Prostate gland (tissue), 2 donors: Measurements from ENCODE around the gene ELAVL2. TPM values are rescaled to one million over a fixed set of nuclear protein-coding genes. Genes with fewer than 3 reads are reported as not detected.

Experiments used
- DNase-seq: peaks from one replicate; pipeline ENCODE4 v3.0.0-alpha.2; 2019; ENCODE audit warnings: low spot score
- H3K27ac ChIP-seq, 2 donors: fragments of 200-600 bp; sonication (generic); 2 replicates each; pipeline ENCODE4 v1.5.1; 2017 to 2019
- H3K27me3 ChIP-seq: fragments of 200-600 bp; sonication (generic); replicated peaks from 2 replicates; pipeline ENCODE4 v1.5.1; 2019; ENCODE audit not compliant: insufficient read depth
- H3K36me3 ChIP-seq, 2 donors: fragments of 200-600 bp; sonication (generic); 1 replicate in 1 of 2; 2 replicates in 1 of 2; pipeline versions ENCODE4 v1.5.1 to v1.8.1; 2017 to 2019
- H3K4me1 ChIP-seq: fragments of 200-600 bp; sonication (generic); replicated peaks from 2 replicates; pipeline ENCODE4 v1.5.1; 2019
- H3K4me3 ChIP-seq, 2 donors: fragments of 200-600 bp; sonication (generic); 2 replicates each; pipeline ENCODE4 v1.5.1; 2017 to 2019
- H3K9me3 ChIP-seq: fragments of 200-600 bp; sonication (generic); 2 replicates; pipeline ENCODE4 v1.5.1; 2017
- CTCF ChIP-seq, 4 experiments: fragments of 200-600 bp in 2 of 4; fragments of 450-650 bp in 2 of 4; sonication (generic) in 2 of 4; IDR thresholded peaks; 1 replicate in 3 of 4; 2 replicates in 1 of 4; pipeline ENCODE4 v1.5.1; 2016 to 2019; ENCODE audit warnings: antibody characterized with exemption in 4 of 4, mild to moderate bottlenecking in 2 of 4, moderate library complexity in 2 of 4
- POLR2A ChIP-seq: fragments of 450-650 bp; IDR thresholded peaks from one replicate; pipeline ENCODE4 v1.6.1; 2016; ENCODE audit warnings: antibody characterized with exemption, mild to moderate bottlenecking
- POLR2AphosphoS5 ChIP-seq: sonication (generic); formaldehyde crosslinking; IDR thresholded peaks from one replicate; pipeline ENCODE4 v1.6.1; 2017; ENCODE audit warnings: antibody characterized with exemption
- WGBS: methylation state at CpG from one replicate; pipeline ENCODE4 v1.1.5; 2018; 5-methylcytosine and 5-hydroxymethylcytosine counted together
- intact Hi-C: fragments of 100-400 bp; cut with DNase I; formaldehyde crosslinking; loops from one replicate; pipeline ENCODE4 v1.14.2; 2022
- total RNA-seq, 2 donors: library from RNA; depleted of rRNA; stranded (reverse); fragments of >200 nt; gene quantifications; one replicate each; pipeline ENCODE4 v1.1.0, GENCODE V29; 2016

The ELAVL2 gene
- total RNA-seq, 2 donors from 2014 or later: 0.55 to 43.1 TPM

GRCh38 chr9:23669776-23670175 lies 156.3 kb downstream of the ELAVL2 start:
- Histone ChIP-seq H3K27me3 (no peaks in the 10 kb centered on the region), H3K4me1 (no peaks in the 10 kb centered on the region), H3K4me3 (no peak overlapping the region), H3K9me3 (no peaks in the 10 kb centered on the region), H3K36me3 (no peaks in the 10 kb centered on the region), H3K27ac (no peak overlapping the region)
- 93% methylated on average over 1 of the region's 1 CpG for WGBS
- intact Hi-C loops: loop anchor here (10.0 kb wide), 1 partner anchor 145 kb away; no protein-coding TSS in a partner anchor
- TF ChIP-seq CTCF (IDR thresholded peaks at IDR 0.05): no peak
- no peak for TF ChIP-seq POLR2AphosphoS5
- TF ChIP-seq POLR2A: no peak
- no peak for DNase-seq

DNA sequence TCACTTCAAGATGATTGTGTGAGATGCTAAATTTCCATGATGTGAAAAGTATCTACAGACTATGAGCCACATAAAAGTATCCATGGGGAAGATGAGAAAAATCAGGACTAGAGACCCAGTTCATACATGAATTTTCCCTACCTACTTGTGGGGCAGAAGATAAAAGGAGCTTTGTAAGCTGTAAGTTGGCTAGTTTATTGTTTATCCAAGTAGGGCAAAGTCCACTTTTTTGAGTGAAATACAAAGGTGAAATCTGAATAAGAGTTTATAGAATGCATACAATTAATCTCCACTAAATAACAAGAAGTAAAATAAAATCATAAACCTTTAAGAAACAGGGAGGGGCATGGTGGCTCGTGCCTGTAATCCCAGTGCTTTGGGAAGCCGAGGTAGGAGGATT lies 160.4 kb downstream of the ELAVL2 start:
- no peaks in the 10 kb centered on the region for H3K4me1 ChIP-seq
- intact Hi-C loops: loop anchor here (10.0 kb wide), 1 partner anchor 141 kb away; no protein-coding TSS in a partner anchor
- WGBS: 82% methylated on average over 2 of the region's 2 CpGs

DNA sequence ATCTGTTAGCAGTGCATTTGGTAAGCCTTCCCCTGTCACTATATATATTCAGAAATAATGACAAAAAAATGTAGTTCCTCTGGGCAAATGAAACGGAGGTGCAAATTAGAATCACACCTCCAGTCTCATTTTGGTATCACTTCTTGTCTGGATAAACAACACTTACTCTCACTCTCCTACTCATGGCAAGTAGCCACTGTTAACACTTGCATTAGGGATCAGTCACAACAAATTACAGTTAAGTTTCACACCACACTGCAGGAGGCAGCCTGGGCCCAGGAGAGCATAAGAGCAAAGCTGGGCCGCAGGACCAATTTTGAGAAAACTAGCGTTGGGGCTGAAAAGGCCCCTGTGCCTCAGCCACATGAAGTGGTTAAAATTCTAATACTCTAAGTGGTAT lies 161.0 kb downstream of the ELAVL2 start:
- no peaks in the 10 kb centered on the region for H3K4me1 ChIP-seq
- no peak for TF ChIP-seq POLR2A
- TF ChIP-seq POLR2AphosphoS5: no peak
- TF ChIP-seq CTCF (IDR thresholded peaks at IDR 0.05): no peak
- no peaks in the 10 kb centered on the region for H3K9me3 ChIP-seq
- no peak overlapping the region for H3K4me3 ChIP-seq
- 86% methylated on average over 3 of the region's 3 CpGs for WGBS
- H3K36me3 ChIP-seq: no peaks in the 10 kb centered on the region
- H3K27ac ChIP-seq: no peak overlapping the region
- intact Hi-C loops: loop anchor here (10.0 kb wide), 1 partner anchor 140 kb away; no protein-coding TSS in a partner anchor
- H3K27me3 ChIP-seq: no peaks in the 10 kb centered on the region
- DNase-seq: no peak

More for the DNA sequence above, 160.4 kb downstream of the ELAVL2 start:
- TF ChIP-seq POLR2A (no peak), POLR2AphosphoS5 (no peak), CTCF (IDR thresholded peaks at IDR 0.05) (no peak)
- Histone ChIP-seq H3K27ac (no peak overlapping the region), H3K27me3 (no peaks in the 10 kb centered on the region), H3K4me3 (no peak overlapping the region), H3K36me3 (no peaks in the 10 kb centered on the region), H3K9me3 (no peaks in the 10 kb centered on the region)
- no peak for DNase-seq

GRCh38 chr9:23663946-23664345 lies 162.1 kb downstream of the ELAVL2 start:
- no peaks in the 10 kb centered on the region for H3K36me3 ChIP-seq
- no peak for DNase-seq
- no peaks in the 10 kb centered on the region for H3K9me3 ChIP-seq
- H3K27ac ChIP-seq: no peak overlapping the region
- TF ChIP-seq POLR2AphosphoS5 (no peak), POLR2A (no peak), CTCF (IDR thresholded peaks at IDR 0.05) (no peak)
- no peaks in the 10 kb centered on the region for H3K27me3 ChIP-seq
- intact Hi-C loops: loop anchor here (10.0 kb wide), 1 partner anchor 139 kb away; no protein-coding TSS in a partner anchor
- H3K4me3 ChIP-seq: no peak overlapping the region
- no peaks in the 10 kb centered on the region for H3K4me1 ChIP-seq

DNA sequence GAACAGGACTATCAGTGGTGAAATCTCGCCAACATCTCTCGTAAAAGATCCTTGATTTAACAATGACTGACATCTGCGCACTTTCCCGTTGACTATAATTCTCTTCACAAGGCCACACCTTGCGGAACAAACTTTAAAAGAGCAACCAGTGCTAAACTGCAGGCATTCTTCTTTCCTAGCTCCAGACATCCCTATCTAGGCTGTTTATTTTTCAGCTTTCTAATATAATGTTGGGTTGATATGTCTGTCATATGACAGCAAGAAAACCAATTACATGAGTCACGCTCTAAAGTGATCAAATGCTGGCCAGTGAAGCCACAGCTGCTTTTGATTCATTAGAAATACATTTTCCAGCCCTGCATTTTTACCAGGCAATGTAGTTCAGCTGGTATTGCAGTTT lies 162.5 kb downstream of the ELAVL2 start:
- Histone ChIP-seq H3K4me1 (no peaks in the 10 kb centered on the region), H3K27ac (no peak overlapping the region), H3K9me3 (no peaks in the 10 kb centered on the region), H3K36me3 (no peaks in the 10 kb centered on the region), H3K27me3 (no peaks in the 10 kb centered on the region), H3K4me3 (no peak overlapping the region)
- intact Hi-C loops: loop anchor here (10.0 kb wide), 1 partner anchor 139 kb away; no protein-coding TSS in a partner anchor
- WGBS: 35% methylated on average over 6 of the region's 6 CpGs
- no peak for TF ChIP-seq CTCF (IDR thresholded peaks at IDR 0.05)
- peak; percentile 83 for TF ChIP-seq POLR2AphosphoS5
- peak; percentile 81 for DNase-seq
